Activated CD4-positive, alpha-beta T cell treated with anti-CD3 and anti-CD28 coated beads, Interleukin-2, amount 50 U/mL, for 24 hours (primary cell): Measurements from ENCODE around the gene EVX1.

Source experiments
- DNase-seq, 2 donors: peaks; one replicate each; pipeline ENCODE4 v3.0.0-alpha.2; 2020; ENCODE audit warnings: low read depth in 1 of 2, low spot score in 1 of 2

EVX1 gene

GRCh38 chr7:27242555-27243339 is at the start of gene EVX1:
EVX1 (plus strand) TSS chr7:27242802; CDS start chr7:27243031, 229 bp downstream.
- peak in 1 of 2 donors; percentile 17 for DNase-seq

GRCh38 chr7:27193335-27194001 is 49.1 kb upstream of the EVX1 start:
- no peak for DNase-seq

GRCh38 chr7:27194002-27194352 is 48.6 kb upstream of the EVX1 start:
- no peak for DNase-seq

- DNase-seq: no peak
Measured at GRCh38 chr7:27194686-27195379, 47.8 kb upstream of the EVX1 start.

- DNase-seq: peak; percentile 72 to 80
Measured at GRCh38 chr7:27196287-27196767, 46.3 kb upstream of the EVX1 start.

GRCh38 chr7:27197137-27198042 is 45.2 kb upstream of the EVX1 start:
- no peak for DNase-seq

GRCh38 chr7:27198138-27198841 is 44.3 kb upstream of the EVX1 start:
- DNase-seq: no peak

GRCh38 chr7:27198871-27199801 is 43.5 kb upstream of the EVX1 start:
- no peak for DNase-seq

GRCh38 chr7:27199849-27200760 is 42.5 kb upstream of the EVX1 start, which contains the start of gene HOXA13:
HOXA13 (minus strand) TSS chr7:27200091; CDS start chr7:27200077, 14 bp downstream.
- DNase-seq: no peak

- DNase-seq: no peak
Measured at GRCh38 chr7:27200761-27201579, 41.6 kb upstream of the EVX1 start.

- DNase-seq: no peak
Measured at GRCh38 chr7:27201580-27202017, 41.0 kb upstream of the EVX1 start.

GRCh38 chr7:27202018-27202861 is 40.4 kb upstream of the EVX1 start:
- no peak for DNase-seq

GRCh38 chr7:27202862-27203134 is 39.8 kb upstream of the EVX1 start:
- DNase-seq: no peak

- DNase-seq: no peak
Measured at GRCh38 chr7:27203365-27203953, 39.1 kb upstream of the EVX1 start.

- DNase-seq: no peak
Measured at GRCh38 chr7:27203964-27204594, 38.5 kb upstream of the EVX1 start.
